Measurements from ENCODE around the gene ZDHHC22.

DNA sequence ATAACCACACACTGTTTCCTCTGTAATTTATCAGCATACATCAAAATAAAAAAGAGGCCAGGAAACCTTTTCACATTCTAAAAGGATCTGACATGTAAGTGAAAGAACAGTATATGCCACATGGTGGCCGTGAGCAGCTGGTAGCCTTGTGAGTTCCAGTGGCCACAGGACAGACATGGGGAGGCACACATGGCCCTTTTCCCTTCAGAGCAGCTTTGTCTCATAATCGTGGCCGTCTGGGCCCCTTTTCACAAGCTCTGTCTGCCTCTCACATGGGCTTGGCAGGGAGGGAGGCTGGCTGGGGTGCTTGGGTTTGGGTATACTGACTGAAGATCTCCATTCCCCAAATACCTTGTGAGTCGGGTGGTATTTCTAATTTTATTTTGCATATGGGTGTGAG, 1.5 kb upstream of the ZDHHC22 start:
- TF ChIP-seq, protein P1, sequence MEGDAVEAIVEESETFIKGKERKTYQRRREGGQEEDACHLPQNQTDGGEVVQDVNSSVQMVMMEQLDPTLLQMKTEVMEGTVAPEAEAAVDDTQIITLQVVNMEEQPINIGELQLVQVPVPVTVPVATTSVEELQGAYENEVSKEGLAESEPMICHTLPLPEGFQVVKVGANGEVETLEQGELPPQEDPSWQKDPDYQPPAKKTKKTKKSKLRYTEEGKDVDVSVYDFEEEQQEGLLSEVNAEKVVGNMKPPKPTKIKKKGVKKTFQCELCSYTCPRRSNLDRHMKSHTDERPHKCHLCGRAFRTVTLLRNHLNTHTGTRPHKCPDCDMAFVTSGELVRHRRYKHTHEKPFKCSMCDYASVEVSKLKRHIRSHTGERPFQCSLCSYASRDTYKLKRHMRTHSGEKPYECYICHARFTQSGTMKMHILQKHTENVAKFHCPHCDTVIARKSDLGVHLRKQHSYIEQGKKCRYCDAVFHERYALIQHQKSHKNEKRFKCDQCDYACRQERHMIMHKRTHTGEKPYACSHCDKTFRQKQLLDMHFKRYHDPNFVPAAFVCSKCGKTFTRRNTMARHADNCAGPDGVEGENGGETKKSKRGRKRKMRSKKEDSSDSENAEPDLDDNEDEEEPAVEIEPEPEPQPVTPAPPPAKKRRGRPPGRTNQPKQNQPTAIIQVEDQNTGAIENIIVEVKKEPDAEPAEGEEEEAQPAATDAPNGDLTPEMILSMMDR (IDR thresholded peaks at IDR 0.05) = no peak
- TF ChIP-seq ZFX (IDR thresholded peaks at IDR 0.05; ENCODE audit: borderline replicate concordance) = no peak

Measured in 22Rv1 (cell line).